CD4-positive, alpha-beta T cell treated with Interleukin-15 for 1 hour (primary cell): Measurements from ENCODE around the gene SLC22A7.
"Not testable (repeated sequence)": the region's sequence is repeated elsewhere in the genome, so short reads cannot be mapped to it uniquely, and the experiment has no call there.

Experiments used
- DNase-seq: peaks from one replicate; pipeline ENCODE4 v3.0.0-alpha.2; 2020

SLC22A7 gene

DNA sequence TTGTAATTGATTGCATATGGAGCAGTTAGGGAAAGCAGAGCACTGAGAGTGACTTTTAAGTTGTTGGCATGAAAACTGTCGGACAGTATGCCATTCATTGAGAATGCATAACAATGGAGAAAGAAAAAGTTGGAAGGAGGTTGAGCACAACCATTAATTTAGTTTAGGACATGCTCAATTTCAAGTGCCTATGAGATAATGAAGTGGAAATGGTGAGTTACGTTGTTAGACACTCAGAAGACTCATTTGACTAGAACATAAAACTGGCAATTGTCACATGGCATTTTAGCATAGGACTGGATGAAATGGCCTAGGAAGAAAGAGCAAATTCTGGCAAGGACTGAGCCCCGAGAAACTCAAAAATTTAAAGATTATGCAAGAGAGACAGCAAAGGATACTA is 49.4 kb downstream of the SLC22A7 start:
- DNase-seq = no peak

DNA sequence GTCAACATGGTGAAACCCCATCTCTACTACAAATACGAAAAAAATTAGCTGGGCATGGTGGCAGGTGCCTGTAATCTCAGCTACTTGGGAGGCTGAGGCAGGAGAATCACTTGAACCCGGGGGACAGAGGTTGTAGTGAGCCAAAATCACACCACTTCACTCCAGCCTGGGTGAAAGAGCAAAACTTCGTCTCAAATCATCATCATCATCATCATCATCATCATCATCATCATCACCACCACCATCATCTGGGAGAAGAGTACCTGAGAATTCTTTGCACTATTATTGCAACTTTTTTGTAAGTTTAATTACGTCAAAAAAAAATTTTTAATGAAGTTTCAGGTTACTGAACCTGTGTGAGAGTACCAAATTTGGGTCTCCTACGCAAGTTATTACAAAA is 53.9 kb downstream of the SLC22A7 start:
- not testable (repeated sequence) for DNase-seq
